HepG2 (cell line): ENCODE results near the gene TCFL5. TPM values are rescaled to one million over a fixed set of nuclear protein-coding genes. Genes with fewer than 3 reads are reported as not detected.
A peak's percentile ranks its signal among the peaks of the same experiment; 100 is the strongest.

Experiments
- CBX5 ChIP-seq: sonication (generic); formaldehyde crosslinking; IDR thresholded peaks from 2 replicates; pipeline ENCODE4 v1.4.0; 2020; ENCODE audit warnings: missing genetic modification reagents, borderline replicate concordance
- HDAC1 ChIP-seq: sonication (generic); formaldehyde crosslinking; IDR thresholded peaks from 2 replicates; pipeline ENCODE4 v1.5.1; 2020; ENCODE audit warnings: mild to moderate bottlenecking, missing genetic modification reagents
- PLSCR1 ChIP-seq: sonication (generic); formaldehyde crosslinking; IDR thresholded peaks from 2 replicates; pipeline ENCODE4 v1.5.0; 2020; ENCODE audit warnings: missing genetic modification reagents, mild to moderate bottlenecking, borderline replicate concordance
- POLR2AphosphoS2 ChIP-seq: IDR thresholded peaks from 2 replicates; pipeline ENCODE4 v1.6.1; 2011; ENCODE audit warnings: low read depth, low read length, improper control_type of control experiment
- PRDM15 ChIP-seq: sonication (generic); formaldehyde crosslinking; IDR thresholded peaks from 2 replicates; pipeline ENCODE4 v1.4.0; 2020; ENCODE audit warnings: missing genetic modification reagents
- SIN3B ChIP-seq: fragments of 150-350 bp; IDR thresholded peaks from 2 replicates; pipeline ENCODE4 v1.6.1; 2014; ENCODE audit warnings: low read length
- SYNCRIP ChIP-seq: fragments of 200-400 bp; formaldehyde crosslinking; IDR thresholded peaks from 2 replicates; pipeline ENCODE4 v1.6.1; 2018; ENCODE audit warnings: mild to moderate bottlenecking, low read depth, low read length; ENCODE audit not compliant: insufficient read depth
- ZNF121 ChIP-seq: sonication (generic); formaldehyde crosslinking; IDR thresholded peaks from 2 replicates; pipeline ENCODE4 v1.5.0; 2020; ENCODE audit warnings: mild to moderate bottlenecking, missing genetic modification reagents
- ZNF318 ChIP-seq: sonication (generic); formaldehyde crosslinking; IDR thresholded peaks from 2 replicates; pipeline ENCODE4 v1.4.0; 2020; ENCODE audit warnings: mild to moderate bottlenecking, missing genetic modification reagents
- ZNF570 ChIP-seq: sonication (generic); formaldehyde crosslinking; IDR thresholded peaks from 2 replicates; pipeline ENCODE4 v1.4.0; 2020; ENCODE audit warnings: mild to moderate bottlenecking, missing genetic modification reagents, borderline replicate concordance
- ZNF768 ChIP-seq: sonication (generic); formaldehyde crosslinking; IDR thresholded peaks from 2 replicates; pipeline ENCODE4 v1.4.0; 2020; ENCODE audit warnings: missing genetic modification reagents
- ZNF773 ChIP-seq: sonication (generic); formaldehyde crosslinking; IDR thresholded peaks from 2 replicates; pipeline ENCODE4 v1.4.0; 2020; ENCODE audit warnings: missing genetic modification reagents, borderline replicate concordance
- ZNF784 ChIP-seq: sonication (generic); formaldehyde crosslinking; IDR thresholded peaks from 2 replicates; pipeline ENCODE4 v1.5.1; 2020; ENCODE audit warnings: missing genetic modification reagents, mild to moderate bottlenecking, borderline replicate concordance
- ZNF891 ChIP-seq: sonication (generic); formaldehyde crosslinking; IDR thresholded peaks from 2 replicates; pipeline ENCODE4 v1.5.0; 2020; ENCODE audit warnings: mild to moderate bottlenecking, missing genetic modification reagents
- ZSCAN29 ChIP-seq: sonication (generic); formaldehyde crosslinking; conservative IDR thresholded peaks from 2 replicates; pipeline ENCODE4 v1.4.0; 2020; ENCODE audit warnings: mild to moderate bottlenecking, missing genetic modification reagents
- polyA plus RNA-seq, 8 experiments: library from polyadenylated mRNA; depleted of rRNA in 3 of 8; stranded (reverse) in 7 of 8; unstranded in 1 of 8; fragments of >200 nt; fragmentation: Illumina TruSeq in 4 of 8; extraction: Trizol in 4 of 8; gene quantifications; 2 replicates each; pipeline versions ENCODE4 v1.2.1 to v1.2.3, GENCODE V29; 2011 to 2016; ENCODE audit warnings: low read depth in 4 of 8, missing spikeins in 1 of 8, mixed read lengths in 1 of 8; ENCODE audit not compliant: insufficient read depth in 1 of 8
- total RNA-seq, 5 experiments: library from RNA; depleted of rRNA; stranded (reverse); fragments of >200 nt; fragmentation: Illumina TruSeq; extraction: Trizol; gene quantifications; 2 replicates each; pipeline ENCODE4 v1.2.3, GENCODE V29; 2016; ENCODE audit warnings: low read depth in 1 of 5

TCFL5 gene
- total and polyA plus RNA-seq, 2 of the 13 experiments (the other 11 are each of a cell fraction or from before 2014, with no cell fraction given), result 14.8 to 20.0 TPM

- TF ChIP-seq ZNF570 (CRISPR knock-in tag) (no peak), ZNF784 (no peak), PLSCR1 (no peak), POLR2AphosphoS2 (no peak), ZSCAN29 (CRISPR knock-in tag) (peak; percentile 88), ZNF891 (peak; percentile 44), ZNF773 (CRISPR knock-in tag) (peak; percentile 67; the same call in 1 of the 2 replicates), PRDM15 (CRISPR knock-in tag) (0 out of 2 replicates have a peak, but pooled peaks have one; percentile 63), SYNCRIP (no peak), HDAC1 (CRISPR knock-in tag) (peak; percentile 76), CBX5 (peak; percentile 84), SIN3B (0 out of 2 replicates have a peak, but pooled peaks have one; percentile 48), ZNF121 (no peak), ZNF768 (CRISPR knock-in tag) (peak; percentile 88), ZNF318 (CRISPR knock-in tag) (0 out of 2 replicates have a peak, but pooled peaks have one; percentile 55)
These were observed 67.5 kb downstream of the TCFL5 start (continued) for GRCh38 chr20:62794007-62794724.
